Suppressor macrophage treated with lipopolysaccharide for 1 hour (primary cell): ENCODE results near the gene RGMA.
A peak's percentile ranks its signal among the peaks of the same experiment; 100 is the strongest.
"Not testable (repeated sequence)": the region's sequence is repeated elsewhere in the genome, so short reads cannot be mapped to it uniquely, and the experiment has no call there.

Experiments used
- DNase-seq, 3 donors: peaks; one replicate each; pipeline ENCODE4 v3.0.0-alpha.2; 2020 to 2022

The RGMA gene

DNA sequence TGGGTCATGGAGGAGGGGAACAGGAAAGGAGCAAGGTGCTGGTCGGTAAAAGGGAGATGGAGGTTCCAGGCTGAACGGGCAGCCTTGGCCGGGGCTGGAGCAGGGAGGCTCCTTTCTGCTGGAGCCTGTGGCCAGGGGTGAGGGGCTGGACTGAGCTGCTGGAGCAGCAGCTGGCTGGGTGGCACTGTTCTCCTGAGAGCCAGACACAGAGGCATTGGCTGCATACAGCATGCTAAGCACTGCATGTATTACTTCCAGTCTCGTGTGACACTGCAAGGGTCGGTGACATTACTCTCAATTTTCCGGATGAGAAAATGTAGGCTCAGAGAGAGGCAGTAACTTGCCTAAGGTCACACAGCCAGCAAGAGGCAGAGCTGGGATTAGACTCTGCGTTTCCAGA lies 42.3 kb downstream of the RGMA start:
- DNase-seq, result no peak

DNA sequence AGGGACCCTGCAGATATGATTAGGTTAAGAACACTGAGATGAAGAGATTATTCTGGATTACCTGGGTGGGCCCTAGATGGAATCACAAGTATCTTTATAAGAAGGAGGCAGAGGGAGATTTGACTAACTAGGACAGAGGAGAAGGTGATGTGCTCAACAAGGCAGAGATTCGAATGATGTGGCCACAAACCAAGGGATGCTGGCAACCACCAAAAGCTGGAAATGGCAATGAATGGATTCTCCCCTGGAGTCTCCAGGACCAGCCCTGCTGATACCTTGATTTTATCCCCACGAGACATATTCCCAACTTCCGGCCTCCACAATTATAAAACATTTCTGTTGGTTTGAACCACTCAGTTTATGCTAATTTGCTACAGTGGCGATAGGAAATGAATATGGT lies 42.9 kb downstream of the RGMA start:
- no peak for DNase-seq

DNA sequence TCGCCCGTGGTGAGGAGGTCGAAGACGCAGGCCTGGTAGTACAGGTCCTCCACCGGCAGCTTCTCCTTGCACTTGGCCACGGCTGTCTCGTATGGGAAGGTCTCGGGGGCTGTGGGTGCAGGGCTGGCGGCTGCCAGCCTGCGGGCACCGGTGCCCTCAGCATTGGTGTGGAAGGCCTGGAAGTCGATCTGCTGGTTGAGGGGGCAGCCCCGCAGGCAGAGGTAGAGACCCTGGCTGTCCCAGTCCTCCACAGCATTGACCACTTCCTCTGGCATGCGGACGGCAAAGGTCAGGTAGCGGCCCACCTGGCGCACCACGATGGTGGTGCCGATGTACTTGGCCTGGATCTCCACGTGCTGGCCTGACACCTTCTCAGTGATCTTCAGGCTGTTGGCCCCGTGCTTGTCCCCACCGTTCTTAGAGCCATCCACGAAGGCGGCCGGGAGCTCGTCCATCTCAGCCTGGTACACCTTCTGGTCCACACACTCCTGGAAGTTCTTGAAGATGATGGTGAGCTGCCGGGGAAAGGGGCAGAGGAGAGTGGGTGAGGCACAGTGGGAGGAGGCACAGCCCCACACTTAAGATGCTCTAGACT lies 43.7 kb downstream of the RGMA start:
- DNase-seq, result no peak

DNA sequence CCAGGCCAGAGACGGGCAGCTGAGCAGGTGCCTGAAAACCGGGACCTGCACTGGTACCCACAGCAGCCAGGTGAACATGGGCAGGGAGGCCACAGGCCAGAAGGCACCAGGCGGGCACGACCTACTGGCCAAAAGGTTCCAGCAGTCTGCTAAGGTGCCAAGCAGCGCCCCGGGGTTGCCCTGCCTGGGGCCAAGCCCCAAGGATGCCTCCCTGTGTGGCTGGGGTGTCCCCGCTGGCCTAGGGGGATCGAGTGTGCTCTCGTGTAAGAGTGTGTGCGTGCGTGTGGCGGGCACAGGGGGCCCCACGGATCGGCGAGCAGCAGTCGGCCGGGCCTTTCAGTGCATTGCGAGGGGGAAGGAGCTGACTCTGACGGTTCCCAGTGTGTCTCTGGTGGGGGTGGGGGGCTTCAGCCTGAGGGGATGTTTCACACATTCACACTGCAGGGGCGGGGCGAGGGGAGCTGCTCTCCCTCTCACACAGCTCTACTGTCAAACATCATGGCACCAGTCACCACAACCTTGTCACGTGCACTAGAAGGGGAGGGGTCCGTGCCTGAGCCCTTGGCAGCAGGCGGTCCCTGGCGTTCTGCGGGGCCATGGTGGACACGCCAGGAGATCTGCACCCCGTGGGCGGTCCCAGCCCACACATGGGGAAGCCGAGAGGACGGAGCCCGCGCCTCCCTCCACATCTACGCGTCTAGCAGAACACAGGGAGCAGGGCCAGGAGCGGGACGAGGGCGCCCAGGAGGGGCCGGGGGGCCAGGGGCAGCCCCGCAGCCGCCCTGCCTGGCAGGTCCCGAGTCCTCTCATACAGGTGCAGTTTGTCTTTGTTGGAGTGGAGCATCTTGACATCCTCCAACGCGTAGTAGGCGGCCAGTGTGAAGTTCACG lies 44.5 kb downstream of the RGMA start:
- DNase-seq, result no peak

DNA sequence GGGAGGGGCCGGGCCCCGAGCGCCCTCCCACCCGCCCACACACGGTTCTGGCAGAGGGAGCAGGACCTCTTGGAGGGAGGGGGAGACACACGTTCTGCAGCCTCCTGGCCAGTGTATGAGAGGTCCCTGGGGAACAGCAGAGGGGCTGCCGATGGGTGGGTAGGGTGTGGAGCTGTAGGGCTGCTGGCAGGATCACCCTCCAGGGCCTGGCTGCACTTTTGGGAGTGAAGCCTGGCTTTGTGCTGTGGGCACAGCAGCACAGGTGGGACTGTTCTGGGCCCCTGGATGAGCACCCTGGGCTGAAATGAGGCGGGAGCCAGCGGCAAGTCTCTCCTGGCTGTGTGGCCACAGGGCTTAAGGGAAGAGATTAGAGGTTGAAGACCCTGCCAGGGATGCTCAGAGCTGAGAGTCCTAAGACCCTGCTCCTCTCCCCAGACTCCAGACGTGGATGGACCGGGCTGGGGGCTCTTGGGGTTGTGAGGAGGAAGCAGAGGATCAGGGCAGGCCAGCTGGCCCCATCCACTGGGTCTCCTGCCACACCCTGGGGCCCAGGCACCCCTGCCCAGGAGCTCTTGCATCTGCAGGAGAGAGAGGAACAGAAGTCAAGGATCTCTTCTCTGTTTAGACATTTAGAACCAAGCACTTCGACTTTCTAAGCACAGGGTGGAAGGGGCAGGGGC lies 45.2 kb downstream of the RGMA start:
- peak in 1 of 3 donors; percentile 21 for DNase-seq

DNA sequence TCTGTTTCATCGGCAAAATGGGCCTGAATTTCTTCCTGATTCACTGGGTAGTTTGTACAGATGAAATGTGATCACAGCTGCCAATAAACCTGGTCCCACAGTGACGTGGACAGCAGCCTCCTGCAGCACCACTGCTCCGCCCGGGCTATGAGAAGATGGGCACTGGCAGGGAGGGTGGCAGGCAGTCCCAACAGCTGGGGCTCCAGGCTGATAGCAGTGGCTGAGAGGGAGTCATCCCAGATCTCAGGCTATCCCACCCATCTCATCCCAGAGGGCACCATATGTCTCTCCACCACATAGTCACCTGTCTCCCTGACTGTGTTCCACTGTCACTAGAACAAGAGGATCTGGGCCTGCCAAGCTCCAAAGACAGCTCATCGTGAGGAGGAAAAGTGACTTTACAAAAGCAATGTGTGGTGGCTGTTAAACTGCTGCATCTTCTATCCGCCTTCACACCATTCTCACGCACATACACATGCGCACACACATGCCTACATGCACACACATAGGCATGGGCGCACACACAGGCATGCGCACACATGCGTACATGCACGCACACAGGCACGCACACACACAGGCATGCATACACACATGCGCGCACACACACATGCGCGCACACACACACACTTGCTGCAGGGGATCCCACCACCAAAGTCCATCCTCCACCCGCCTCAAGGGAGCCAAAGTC lies 46.2 kb downstream of the RGMA start:
- DNase-seq, result no peak

DNA sequence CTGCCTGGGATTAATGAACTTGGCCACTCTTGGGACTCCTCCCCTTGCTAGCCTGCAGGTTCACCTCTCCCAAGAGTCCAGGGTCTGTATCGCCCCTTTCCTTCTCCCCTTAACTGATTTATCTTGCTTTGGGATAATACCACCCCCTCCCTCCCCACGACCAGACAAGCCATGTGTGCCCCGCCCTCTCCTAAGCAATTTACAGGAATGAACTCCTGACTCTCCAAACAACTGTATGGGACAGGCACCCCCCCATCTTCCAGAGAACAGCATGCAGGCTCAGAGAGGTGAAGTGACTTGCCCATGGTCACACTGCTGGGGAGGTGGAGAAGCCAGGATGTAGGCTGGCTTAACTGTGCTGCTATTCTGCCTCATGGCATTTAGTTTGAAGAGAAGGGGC lies 46.8 kb downstream of the RGMA start:
- DNase-seq, result no peak

DNA sequence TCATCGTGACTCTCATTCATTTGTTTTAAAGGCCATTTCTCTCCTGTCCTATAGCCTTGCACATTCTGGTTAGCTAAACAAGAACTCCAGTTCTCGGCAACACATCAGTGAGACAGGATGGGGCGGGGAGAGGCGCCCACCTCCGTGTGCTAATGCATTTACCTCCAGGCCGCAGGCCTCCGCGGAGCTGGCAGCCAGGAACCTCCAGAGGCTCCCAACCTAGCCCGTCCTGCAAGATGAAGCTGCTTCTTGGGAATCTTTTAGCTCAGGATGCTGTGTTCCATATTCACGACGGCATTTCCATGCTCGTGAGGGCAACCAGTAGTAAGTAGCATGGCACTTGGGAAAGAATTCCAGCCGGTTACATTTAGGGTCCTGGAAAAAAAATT lies 47.9 kb downstream of the RGMA start:
- DNase-seq, result no peak

DNA sequence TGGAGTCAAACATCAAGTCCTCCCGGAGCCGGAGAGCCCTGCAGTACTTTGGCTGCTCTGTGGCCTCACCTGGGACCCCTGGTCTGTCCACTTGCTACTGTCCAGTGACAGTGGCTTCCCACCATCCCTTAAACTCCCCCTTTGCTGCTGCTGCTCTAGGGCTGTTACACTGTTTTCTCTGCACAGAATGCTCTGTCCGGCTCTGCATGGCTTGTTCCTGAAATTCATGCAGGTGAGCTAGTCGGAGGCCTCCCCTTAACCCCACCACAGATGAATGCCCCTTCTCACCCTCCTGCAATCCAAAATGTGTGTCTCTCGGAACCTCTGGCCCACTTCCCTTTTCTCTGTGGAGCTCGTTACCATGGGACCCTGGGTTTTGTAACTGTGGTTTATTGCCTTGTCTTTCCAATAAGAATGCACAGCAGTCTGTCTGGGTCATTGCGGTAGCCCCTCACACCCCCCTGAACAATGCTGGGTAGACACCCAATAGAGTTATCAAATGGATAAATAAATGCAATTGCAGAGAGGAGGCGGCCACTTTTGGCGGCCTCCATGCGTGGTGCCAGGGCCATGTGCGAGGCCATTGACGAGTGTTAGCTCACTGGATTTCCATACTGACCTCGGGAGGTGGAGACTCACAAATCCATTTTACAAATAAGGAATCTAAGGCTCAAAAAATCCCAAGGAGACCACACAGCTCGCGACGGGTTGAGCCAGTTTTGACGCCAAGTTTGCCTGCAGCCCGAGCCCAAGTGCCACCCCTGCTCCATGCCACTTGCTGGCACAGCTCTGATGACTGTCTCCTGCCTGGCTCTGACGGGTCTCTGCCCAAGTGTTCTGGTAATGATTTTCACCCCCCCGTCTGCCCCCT lies 48.5 kb downstream of the RGMA start:
- peak in 2 of 3 donors; percentile 48 to 64 for DNase-seq

DNA sequence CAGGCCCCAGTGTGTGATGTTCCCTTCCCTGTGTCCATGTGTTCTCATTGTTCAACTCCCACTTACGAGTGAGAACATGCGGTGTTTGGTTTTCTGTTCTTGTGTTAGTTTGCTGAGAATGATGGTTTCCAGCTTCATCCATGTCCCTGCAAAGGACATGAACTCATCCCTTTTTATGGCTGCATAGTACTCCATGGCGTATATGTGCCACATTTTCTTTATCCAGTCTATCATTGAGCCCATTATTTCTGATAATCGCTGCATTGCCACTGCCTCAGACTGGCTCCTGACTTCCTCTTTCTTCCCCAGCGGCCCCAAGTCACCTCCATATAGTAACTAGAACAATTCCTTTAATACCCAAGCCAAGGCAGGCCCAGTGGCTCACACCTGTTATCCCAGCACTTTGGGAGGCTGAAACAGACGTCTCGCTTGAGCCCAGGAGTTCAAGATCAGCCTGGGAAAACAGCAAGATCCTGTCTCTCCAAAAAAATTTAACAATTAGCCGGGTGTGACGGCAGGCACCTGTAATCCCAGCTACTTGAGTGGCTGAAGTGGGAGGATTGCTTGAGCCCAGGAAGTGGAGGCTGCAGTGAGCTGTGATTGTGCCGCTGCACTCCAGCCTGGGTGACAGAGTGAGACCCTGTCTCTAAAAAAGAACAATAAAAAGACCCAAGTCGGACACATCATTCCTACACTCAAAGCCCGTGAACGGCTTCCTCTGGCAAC lies 49.3 kb downstream of the RGMA start:
- DNase-seq, result not testable (repeated sequence)

DNA sequence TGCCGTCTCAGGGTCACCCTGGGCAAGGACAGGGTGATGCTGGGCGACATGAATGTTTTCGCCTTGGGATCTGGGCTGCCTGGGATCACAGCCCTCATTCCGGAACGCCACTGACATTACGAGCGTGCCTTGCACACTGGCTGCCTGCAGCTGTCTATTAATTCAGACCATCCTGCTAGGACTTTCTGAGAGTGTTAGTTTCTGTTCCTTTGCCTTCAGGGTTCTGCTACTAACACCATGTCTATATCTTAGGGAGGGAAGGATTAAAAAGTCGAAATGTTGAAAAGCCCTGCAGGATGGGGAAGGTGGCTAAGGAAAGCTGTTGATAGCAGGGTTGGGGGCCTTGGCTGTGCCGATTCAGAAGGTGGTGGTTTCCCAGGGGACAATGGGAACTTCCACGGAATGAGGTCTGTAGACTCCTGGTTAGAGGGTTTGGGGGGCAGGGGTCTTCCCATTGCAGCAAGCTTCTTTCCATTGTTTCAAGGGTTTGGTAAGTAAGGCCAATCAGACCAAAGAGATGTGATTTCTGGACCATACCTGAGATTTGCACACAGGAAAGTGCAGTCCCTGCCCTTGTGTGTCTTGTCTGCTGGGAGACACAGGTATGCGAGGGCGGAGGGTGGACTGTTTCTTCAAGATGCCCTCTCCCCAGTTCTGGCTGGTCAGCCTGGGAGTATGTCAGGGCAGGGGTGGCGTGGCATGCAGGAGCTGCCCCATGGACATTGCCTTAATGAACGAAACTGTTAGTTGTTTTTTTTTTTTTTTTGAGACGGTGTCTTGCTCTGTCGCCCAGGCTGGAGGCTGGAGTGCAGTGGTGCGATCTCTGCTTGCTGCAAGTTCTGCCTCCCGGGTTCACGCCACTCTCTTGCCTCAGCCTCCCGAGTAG lies 50.9 kb downstream of the RGMA start:
- no peak for DNase-seq

DNA sequence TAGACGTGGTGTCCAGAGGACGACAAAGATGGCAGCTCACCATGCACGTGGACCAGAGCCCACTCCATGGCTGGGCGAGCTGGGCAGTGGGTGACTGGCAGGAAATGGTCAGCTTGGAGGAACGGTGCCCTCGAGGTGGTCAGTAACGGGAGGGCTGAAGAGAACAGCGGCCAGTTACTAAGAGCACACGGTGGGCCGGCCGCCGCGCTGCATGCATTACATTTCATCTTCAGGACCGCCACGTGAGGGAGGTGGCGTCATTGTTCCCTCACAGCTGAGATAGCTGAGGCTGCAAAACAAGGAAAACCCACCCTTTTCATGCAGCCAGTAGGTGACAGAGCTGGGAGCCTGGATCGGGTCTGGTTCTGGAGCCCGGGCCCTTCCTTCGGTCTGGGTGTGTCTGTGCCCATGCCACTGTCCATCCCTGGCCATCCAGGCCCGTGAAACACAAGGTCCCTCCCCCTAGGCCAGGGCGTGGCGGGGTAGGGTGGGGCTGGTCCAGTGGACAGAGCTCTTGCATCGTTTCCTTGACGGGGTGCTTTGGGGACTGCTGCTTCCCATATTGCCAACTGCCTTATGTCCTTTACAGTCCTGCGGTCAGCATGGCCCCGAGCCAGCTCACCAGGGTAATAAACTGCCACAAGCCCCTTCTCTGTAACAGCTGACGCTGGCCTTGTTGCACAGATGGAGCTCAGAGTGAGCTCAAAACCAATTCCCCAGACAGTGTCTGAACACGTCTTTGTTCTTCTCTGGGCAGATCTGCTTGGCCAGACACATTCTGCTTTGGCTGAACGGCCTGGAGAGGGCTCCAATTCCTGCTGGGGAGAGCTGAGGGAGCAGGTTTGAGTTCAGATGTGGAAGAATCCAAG lies 51.8 kb downstream of the RGMA start:
- DNase-seq, result peak; percentile 42 to 66 (median 42)

DNA sequence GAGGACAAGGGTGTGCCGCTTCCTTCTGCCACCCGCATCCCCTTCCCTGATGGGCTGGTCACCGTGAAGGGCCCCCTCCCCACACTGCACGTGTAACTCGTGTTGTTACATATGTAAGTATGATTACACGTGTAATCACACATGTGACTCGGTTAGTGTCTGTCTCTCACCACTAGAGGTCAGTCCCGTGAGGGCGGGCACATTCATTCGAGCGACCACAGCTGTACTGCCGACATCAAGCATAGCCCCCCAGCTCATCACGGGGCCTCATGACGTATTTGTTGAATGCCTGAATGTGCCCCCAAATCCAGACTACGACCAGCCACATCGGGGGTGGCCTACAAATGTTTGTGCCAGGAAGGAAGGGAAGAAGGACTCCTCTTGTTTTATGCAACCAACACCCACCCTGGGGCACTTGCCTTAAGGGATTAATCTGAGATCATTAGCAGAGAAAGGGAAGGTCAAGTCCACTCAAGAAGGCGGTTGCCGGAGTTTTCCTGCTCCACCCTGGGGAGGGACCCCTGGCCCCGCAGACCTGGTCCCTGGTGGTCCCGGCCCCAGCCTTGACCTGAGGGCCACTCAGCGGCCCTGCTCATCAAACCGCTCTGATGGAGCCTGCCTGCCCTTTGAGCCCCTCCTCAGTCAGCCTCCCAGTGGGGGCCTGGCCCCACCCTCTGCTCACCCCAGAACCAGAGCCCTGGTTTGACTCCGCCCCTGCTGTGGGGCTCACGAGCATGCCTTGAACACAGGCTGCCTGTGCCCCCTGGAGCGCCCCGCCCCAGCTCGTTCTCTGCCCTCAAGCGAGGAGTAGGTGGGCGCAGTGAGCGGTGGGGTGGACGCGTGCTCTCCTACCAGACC lies 52.8 kb downstream of the RGMA start:
- DNase-seq, result peak; percentile 63 to 69 (median 65)

DNA sequence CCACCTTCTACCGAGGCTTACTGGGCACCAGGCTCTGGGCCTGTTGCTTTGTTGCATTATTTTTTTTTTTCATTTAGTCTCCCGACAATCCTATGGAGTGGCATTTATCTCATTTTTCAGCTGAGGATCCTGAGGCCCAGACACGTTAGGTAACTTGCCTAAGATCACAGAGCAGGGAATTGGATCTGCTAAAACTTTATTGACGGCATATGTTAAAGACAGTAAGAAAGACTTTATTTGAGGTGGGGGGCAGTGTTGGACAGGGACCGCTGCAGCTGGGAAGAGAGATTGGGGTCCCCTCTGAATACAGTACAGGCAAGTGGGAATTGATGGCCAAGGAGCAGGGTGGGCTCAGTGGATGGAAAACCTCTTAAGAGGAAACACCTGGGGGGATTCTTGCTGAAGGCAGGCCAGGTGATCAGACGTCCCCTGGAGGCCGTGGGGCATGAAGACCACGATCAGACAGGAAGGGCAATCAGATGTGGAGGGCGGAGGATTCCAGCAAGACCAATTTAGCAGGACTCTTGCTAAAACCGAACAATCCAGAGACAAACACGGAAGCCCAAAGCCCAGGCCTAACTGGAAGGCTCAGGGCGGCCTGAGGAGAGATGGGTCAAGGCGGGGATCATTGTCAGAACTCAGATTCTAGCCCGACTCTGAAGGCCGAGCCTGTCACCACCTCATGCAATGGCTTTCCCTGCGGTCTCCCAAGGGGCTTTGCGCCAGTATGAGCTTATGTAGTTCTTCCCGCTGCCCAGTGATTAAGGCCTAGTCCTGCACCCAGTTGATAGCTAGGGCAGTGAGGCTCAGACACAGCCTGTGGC lies 53.7 kb downstream of the RGMA start:
- no peak for DNase-seq

DNA sequence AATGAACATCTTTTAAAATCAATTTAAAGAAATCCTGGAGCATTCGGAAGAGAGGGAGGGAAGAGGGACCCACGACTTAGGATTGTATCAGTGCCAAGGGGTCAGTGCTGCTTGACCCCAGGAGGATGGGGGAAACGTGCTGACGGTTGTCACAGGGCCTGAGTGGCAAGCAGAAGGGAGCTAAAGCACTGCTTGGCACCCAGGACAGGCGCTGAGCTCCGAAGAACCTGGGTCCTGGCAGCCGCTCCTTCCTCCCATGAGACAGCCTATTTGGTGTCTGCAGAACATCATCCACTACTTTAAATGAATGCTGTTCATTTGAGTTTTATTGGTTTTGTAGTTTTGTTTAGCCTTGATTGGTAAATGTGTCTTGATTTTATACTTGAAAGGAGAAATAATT lies 54.5 kb downstream of the RGMA start:
- DNase-seq, result no peak

DNA sequence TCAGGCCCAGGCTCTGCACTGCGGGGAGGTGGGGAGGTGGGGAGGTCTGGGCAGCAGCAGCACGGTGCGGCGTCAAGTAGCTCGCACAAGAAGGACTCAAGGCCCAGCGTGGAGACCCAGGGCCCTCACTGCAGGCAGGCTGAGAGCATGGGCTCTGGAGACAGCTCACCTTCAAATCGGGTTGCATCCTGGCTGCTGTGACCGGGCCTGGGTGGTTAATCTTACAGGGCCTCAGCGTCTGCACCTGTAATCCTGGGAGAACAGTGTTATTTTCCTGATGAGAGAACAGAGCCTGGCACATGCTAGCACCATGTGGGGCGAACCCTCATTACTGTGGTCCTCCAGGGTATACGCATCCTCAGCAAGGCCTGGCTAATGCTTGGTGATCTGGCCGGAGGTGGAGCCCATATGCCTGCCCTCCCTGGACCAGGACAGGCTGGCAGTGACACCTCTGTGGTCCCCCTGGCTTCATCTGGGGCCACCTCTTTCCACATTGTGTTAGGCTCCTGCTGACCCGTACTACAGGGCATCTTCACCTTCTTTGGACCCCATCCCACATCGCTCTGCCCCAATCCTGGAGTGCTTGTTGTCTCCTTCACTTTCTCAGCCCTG lies 55.5 kb downstream of the RGMA start:
- DNase-seq, result no peak
